ENCODE measurements around the gene CFAP221.

- TF ChIP-seq CTCF (IDR thresholded peaks at IDR 0.05; ENCODE audit: low read length) (no peak), EZH2 (optimal IDR thresholded peaks at IDR 0.05; ENCODE audit: low read depth, low read length) (no peak), EZH2phosphoT487 (IDR thresholded peaks at IDR 0.05; ENCODE audit: low read length) (no peak)
Observed at GRCh38 chr2:119552902-119553301, 8.7 kb downstream of the CFAP221 start.
